ENCODE data around the gene GTF2H2. TPM values are rescaled to one million over a fixed set of nuclear protein-coding genes. Genes with fewer than 3 reads are reported as not detected.
"Not testable (repeated sequence)": the region's sequence is repeated elsewhere in the genome, so short reads cannot be mapped to it uniquely, and the experiment has no call there.

The GTF2H2 gene
- total RNA-seq, 1 donor from 2014 or later: 9.1 TPM

- no peak for DNase-seq (ENCODE audit: low read depth in 2 of 2)
These were observed 53.9 kb downstream of the GTF2H2 start for GRCh38 chr5:71013575-71013974.

- no peak for DNase-seq (ENCODE audit: low read depth in 2 of 2)
These were observed 56.2 kb downstream of the GTF2H2 start for GRCh38 chr5:71011194-71011792.

- not testable (repeated sequence) for DNase-seq (ENCODE audit: low read depth in 2 of 2)
These were observed 60.5 kb downstream of the GTF2H2 start for GRCh38 chr5:71006983-71007382.

Other genes with a start within 250 kb of the GTF2H2 start
- gene SERF1A, start 167.0 kb downstream of the GTF2H2 start, total RNA-seq: 4.9 and 13.0 TPM in 2 replicates
- 14.9 and 17.8 TPM in 2 replicates for gene SMN1, start 142.6 kb downstream of the GTF2H2 start, total RNA-seq
- gene NAIP, start 42.3 kb downstream of the GTF2H2 start, total RNA-seq: 0.90 and 2.5 TPM in 2 replicates